ENCODE data around the gene ATP6V0D1.

ATP6V0D1 gene

DNA sequence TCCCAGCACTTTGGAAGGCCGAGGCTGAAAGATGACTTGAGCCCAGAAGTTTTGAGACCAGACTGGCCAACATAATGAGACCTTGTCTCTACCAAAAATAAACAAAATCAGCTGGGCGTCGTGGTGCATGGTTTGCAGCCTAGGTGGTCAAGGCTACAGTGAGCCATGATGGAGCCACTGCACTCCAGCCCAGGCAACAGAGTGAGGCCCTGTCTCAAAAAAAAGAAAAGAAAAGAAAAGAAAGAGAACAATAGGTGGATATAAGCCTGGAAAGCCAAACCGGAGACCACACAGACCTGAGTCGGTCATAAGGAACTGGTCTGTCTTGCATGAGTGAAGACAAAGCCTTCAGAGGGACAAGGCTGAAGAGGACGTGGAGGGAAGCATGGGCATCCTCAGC is 14.4 kb downstream of the ATP6V0D1 start:
- Histone ChIP-seq H3K4me2 (ENCODE audit: low read depth, low read length) (no peak overlapping the region), H3F3A (ENCODE audit: insufficient read depth, low read length) (no peaks in the 10 kb centered on the region), H3K9me3 (replicated peaks; ENCODE audit: insufficient read depth, low read length) (no peaks in the 10 kb centered on the region), H3K27me3 (replicated peaks; ENCODE audit: insufficient read depth, low read length) (no peaks in the 10 kb centered on the region), H3K9me2 (replicated peaks; ENCODE audit: insufficient read depth, low read length) (no peaks in the 10 kb centered on the region), H2AFZ (ENCODE audit: low read length) (no peak overlapping the region), H3K79me2 (ENCODE audit: low read length) (peaks cover 96% of the 10 kb centered on the region), H3K36me3 (replicated peaks; ENCODE audit: insufficient read depth, low read length) (no peaks in the 10 kb centered on the region), H4K20me1 (ENCODE audit: insufficient read depth, low read length) (peaks cover 24% of the 10 kb centered on the region), H3K27ac (ENCODE audit: low read length) (no peak overlapping the region), H3K4me3 (ENCODE audit: low read length) (no peak overlapping the region), H3K4me1 (ENCODE audit: low read length) (no peaks in the 10 kb centered on the region), H3K9ac (ENCODE audit: low read length) (no peak overlapping the region)
- TF ChIP-seq, protein P1, sequence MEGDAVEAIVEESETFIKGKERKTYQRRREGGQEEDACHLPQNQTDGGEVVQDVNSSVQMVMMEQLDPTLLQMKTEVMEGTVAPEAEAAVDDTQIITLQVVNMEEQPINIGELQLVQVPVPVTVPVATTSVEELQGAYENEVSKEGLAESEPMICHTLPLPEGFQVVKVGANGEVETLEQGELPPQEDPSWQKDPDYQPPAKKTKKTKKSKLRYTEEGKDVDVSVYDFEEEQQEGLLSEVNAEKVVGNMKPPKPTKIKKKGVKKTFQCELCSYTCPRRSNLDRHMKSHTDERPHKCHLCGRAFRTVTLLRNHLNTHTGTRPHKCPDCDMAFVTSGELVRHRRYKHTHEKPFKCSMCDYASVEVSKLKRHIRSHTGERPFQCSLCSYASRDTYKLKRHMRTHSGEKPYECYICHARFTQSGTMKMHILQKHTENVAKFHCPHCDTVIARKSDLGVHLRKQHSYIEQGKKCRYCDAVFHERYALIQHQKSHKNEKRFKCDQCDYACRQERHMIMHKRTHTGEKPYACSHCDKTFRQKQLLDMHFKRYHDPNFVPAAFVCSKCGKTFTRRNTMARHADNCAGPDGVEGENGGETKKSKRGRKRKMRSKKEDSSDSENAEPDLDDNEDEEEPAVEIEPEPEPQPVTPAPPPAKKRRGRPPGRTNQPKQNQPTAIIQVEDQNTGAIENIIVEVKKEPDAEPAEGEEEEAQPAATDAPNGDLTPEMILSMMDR (IDR thresholded peaks at IDR 0.05; ENCODE audit: low read length): no peak
- TF ChIP-seq EZH2phosphoT487 (IDR thresholded peaks at IDR 0.05; ENCODE audit: low read length) (no peak), EZH2 (optimal IDR thresholded peaks at IDR 0.05; ENCODE audit: low read depth, low read length) (no peak)
- DNase-seq: no peak

DNA sequence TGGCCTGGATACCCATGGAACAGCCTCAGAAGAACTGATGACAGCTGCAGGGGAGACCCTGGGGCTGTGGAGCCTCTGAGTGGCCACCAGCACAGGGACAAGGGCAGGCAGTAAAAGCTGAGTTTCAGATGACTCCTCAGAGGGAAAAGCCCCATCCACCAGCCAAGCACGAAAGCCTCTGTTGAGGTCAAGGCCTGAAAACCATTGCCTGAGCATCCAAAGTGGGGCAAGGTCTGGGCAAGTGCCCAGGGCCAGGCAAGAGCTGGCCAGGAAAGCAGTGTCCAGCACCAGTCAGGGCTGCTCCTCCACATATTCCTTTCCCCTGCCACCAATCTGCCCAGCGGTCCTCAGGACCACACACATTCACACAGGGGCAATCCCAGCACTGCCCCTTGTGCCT is 16.4 kb downstream of the ATP6V0D1 start:
- no peaks in the 10 kb centered on the region for H3K4me1 ChIP-seq (ENCODE audit: low read length)
- H3K4me2 ChIP-seq (ENCODE audit: low read depth, low read length): no peak overlapping the region
- TF ChIP-seq, protein P1 (IDR thresholded peaks at IDR 0.05; ENCODE audit: low read length): no peak
- TF ChIP-seq EZH2 (optimal IDR thresholded peaks at IDR 0.05; ENCODE audit: low read depth, low read length) (no peak), EZH2phosphoT487 (IDR thresholded peaks at IDR 0.05; ENCODE audit: low read length) (no peak)
- no peak for DNase-seq
- no peaks in the 10 kb centered on the region for H3F3A ChIP-seq (ENCODE audit: insufficient read depth, low read length)
- no peaks in the 10 kb centered on the region for H3K36me3 ChIP-seq (replicated peaks; ENCODE audit: insufficient read depth, low read length)
- H3K9me3 ChIP-seq (replicated peaks; ENCODE audit: insufficient read depth, low read length): no peaks in the 10 kb centered on the region
- no peaks in the 10 kb centered on the region for H3K27me3 ChIP-seq (replicated peaks; ENCODE audit: insufficient read depth, low read length)
- H3K9ac ChIP-seq (ENCODE audit: low read length): no peak overlapping the region
- no peak overlapping the region for H2AFZ ChIP-seq (ENCODE audit: low read length)
- H3K9me2 ChIP-seq (replicated peaks; ENCODE audit: insufficient read depth, low read length): no peaks in the 10 kb centered on the region
- H3K79me2 ChIP-seq (ENCODE audit: low read length): peaks cover 96% of the 10 kb centered on the region
- H3K27ac ChIP-seq (ENCODE audit: low read length): no peak overlapping the region
- H3K4me3 ChIP-seq (ENCODE audit: low read length): no peak overlapping the region
- peaks cover 20% of the 10 kb centered on the region for H4K20me1 ChIP-seq (ENCODE audit: insufficient read depth, low read length)

DNA sequence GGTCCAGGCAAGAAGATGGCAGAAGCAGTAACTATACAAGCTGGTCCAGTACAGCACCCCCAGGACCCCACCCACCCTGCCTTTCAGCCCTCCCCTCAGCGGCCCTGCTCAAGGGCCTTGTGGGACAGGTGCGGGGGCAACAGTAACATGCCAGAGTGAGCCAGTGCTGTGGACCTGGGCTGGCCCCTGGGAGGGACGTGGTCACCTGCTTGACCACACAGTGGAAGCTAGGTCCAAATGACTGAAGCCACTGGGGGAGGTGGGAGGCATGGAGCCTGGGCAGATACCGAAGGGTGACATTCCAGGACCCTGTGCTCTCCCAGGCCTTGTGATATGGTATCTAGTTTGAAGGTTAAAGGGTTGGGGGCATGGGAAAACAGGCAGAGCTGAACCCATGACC is 17.3 kb downstream of the ATP6V0D1 start:
- Histone ChIP-seq H3K27me3 (replicated peaks; ENCODE audit: insufficient read depth, low read length) (no peaks in the 10 kb centered on the region), H4K20me1 (ENCODE audit: insufficient read depth, low read length) (peaks cover 17% of the 10 kb centered on the region), H3K4me1 (ENCODE audit: low read length) (no peaks in the 10 kb centered on the region), H3F3A (ENCODE audit: insufficient read depth, low read length) (no peaks in the 10 kb centered on the region), H3K4me3 (ENCODE audit: low read length) (no peak overlapping the region), H3K9me2 (replicated peaks; ENCODE audit: insufficient read depth, low read length) (no peaks in the 10 kb centered on the region), H3K79me2 (ENCODE audit: low read length) (peaks cover 96% of the 10 kb centered on the region), H3K9ac (ENCODE audit: low read length) (no peak overlapping the region), H2AFZ (ENCODE audit: low read length) (no peak overlapping the region), H3K36me3 (replicated peaks; ENCODE audit: insufficient read depth, low read length) (no peaks in the 10 kb centered on the region), H3K4me2 (ENCODE audit: low read depth, low read length) (no peak overlapping the region), H3K9me3 (replicated peaks; ENCODE audit: insufficient read depth, low read length) (no peaks in the 10 kb centered on the region), H3K27ac (ENCODE audit: low read length) (no peak overlapping the region)
- no peak for TF ChIP-seq EZH2 (optimal IDR thresholded peaks at IDR 0.05; ENCODE audit: low read depth, low read length)
- TF ChIP-seq EZH2phosphoT487 (IDR thresholded peaks at IDR 0.05; ENCODE audit: low read length): no peak
- TF ChIP-seq, protein P1 (IDR thresholded peaks at IDR 0.05; ENCODE audit: low read length): no peak
- DNase-seq: no peak
